ENCODE measurements around the gene P3H4.

- TF ChIP-seq CTCF (optimal IDR thresholded peaks at IDR 0.05 in 1 of 3, IDR thresholded peaks at IDR 0.05 in 1 of 3, conservative IDR thresholded peaks at IDR 0.05 in 1 of 3; ENCODE audit: extremely low read depth in 1 of 3, insufficient read depth in 2 of 3, low read length in 3 of 3) (no peak), EZH2 (IDR thresholded peaks at IDR 0.05; ENCODE audit: low read length) (no peak)
Observed at GRCh38 chr17:41772586-41773189, 39.1 kb downstream of the P3H4 start.
